RWPE1 (cell line): Measurements from ENCODE around the gene USP7.

Experiments
- CTCF ChIA-PET: fragments of 350-600 bp; sonication (Branson Sonifier 250); formaldehyde crosslinking; extraction: SDS; loops from one replicate; lab custom pipeline; 2021; lab: Yijun Ruan, JAX
- POLR2A ChIA-PET: fragments of 400-600 bp; formaldehyde crosslinking; extraction: SDS; loops from one replicate; lab custom pipeline; 2020; ENCODE audit warnings: antibody characterized with exemption; ENCODE audit not compliant: low non-redundant PET; lab: Yijun Ruan, JAX
- DNase-seq: peaks from one replicate; pipeline ENCODE4 v3.0.0; 2012; ENCODE audit warnings: low spot score
- H3K27ac ChIP-seq: fragments of 450-650 bp; 2 replicates; pipeline ENCODE4 v1.5.1; 2017
- CTCF ChIP-seq: fragments of 450-650 bp; conservative IDR thresholded peaks from 2 replicates; pipeline ENCODE4 v1.5.1; 2017; ENCODE audit warnings: low read depth, mild to moderate bottlenecking

The USP7 gene

GRCh38 chr16:8949536-8950418, 13.9 kb downstream of the USP7 start:
- ChIA-PET CTCF (interaction anchor here (0.6 kb wide), 1 partner anchor 40 kb away, joined by 3 read pairs; no protein-coding TSS in a partner anchor), POLR2A (interaction anchor here (0.5 kb wide), 1 partner anchor 184 kb away, joined by 4 read pairs; no protein-coding TSS in a partner anchor)
- no peak overlapping the region for H3K27ac ChIP-seq
- no peak for TF ChIP-seq CTCF
- DNase-seq: no peak

GRCh38 chr16:8948831-8949230, 14.9 kb downstream of the USP7 start:
- POLR2A ChIA-PET: no interaction called here
- TF ChIP-seq CTCF: no peak
- CTCF ChIA-PET: no interaction called here

GRCh38 chr16:8948069-8948593, 15.6 kb downstream of the USP7 start:
- DNase-seq: no peak
- TF ChIP-seq CTCF: no peak
- no peak overlapping the region for H3K27ac ChIP-seq
- ChIA-PET CTCF (no interaction called here), POLR2A (no interaction called here)

More at GRCh38 chr16:8948831-8949230, 14.9 kb downstream of the USP7 start:
- no peak for DNase-seq
- H3K27ac ChIP-seq: no peak overlapping the region

GRCh38 chr16:8946544-8946943, 17.2 kb downstream of the USP7 start:
- ChIA-PET CTCF (interaction anchor here (0.7 kb wide), 1 partner anchor 1482 kb away, joined by 4 read pairs; no protein-coding TSS in a partner anchor), POLR2A (no interaction called here)
- DNase-seq: no peak
- H3K27ac ChIP-seq: no peak overlapping the region
- TF ChIP-seq CTCF: no peak

GRCh38 chr16:8945626-8946296, 17.9 kb downstream of the USP7 start:
- POLR2A ChIA-PET: no interaction called here
- no peak for DNase-seq
- no peak for TF ChIP-seq CTCF
- H3K27ac ChIP-seq: no peak overlapping the region
- CTCF ChIA-PET: no interaction called here
